Stomach (tissue), 9 donors: ENCODE measurements around the gene TFAP2A. TPM values are rescaled to one million over a fixed set of nuclear protein-coding genes. Genes with fewer than 3 reads are reported as not detected.

ENCODE experiments used
- DNase-seq, 2 donors: peaks; one replicate each; pipeline versions ENCODE4 v3.0.0 to v3.0.0-alpha.2; 2013 to 2019
- H3K27ac ChIP-seq, 5 donors: fragments of 200-600 bp in 4 of 5; sonication (generic) in 4 of 5; one replicate each; pipeline ENCODE4 v1.5.1; 2013 to 2019; ENCODE audit warnings: mild to moderate bottlenecking in 1 of 5, moderate library complexity in 1 of 5
- H3K27me3 ChIP-seq, 3 donors: fragments of 200-600 bp; sonication (generic); one replicate each; pipeline ENCODE4 v1.5.1; 2017 to 2019; ENCODE audit warnings: mixed run types in 1 of 3
- H3K36me3 ChIP-seq, 4 donors: fragments of 200-600 bp; sonication (generic); 1 replicate in 3 of 4; 2 replicates in 1 of 4; pipeline ENCODE4 v1.5.1; 2016 to 2019
- H3K4me1 ChIP-seq, 4 donors: fragments of 200-600 bp; sonication (generic); one replicate each; pipeline ENCODE4 v1.5.1; 2016 to 2019
- H3K4me3 ChIP-seq, 4 donors: fragments of 200-600 bp; sonication (generic) in 3 of 4; one replicate each; pipeline ENCODE4 v1.5.1; 2016 to 2019; ENCODE audit warnings: mild to moderate bottlenecking in 1 of 4
- H3K9me3 ChIP-seq, 4 donors: fragments of 200-600 bp; sonication (generic); one replicate each; pipeline ENCODE4 v1.5.1; 2016 to 2019
- CTCF ChIP-seq, 7 experiments: fragments of 450-650 bp in 4 of 7; fragments of 200-600 bp in 3 of 7; sonication (generic) in 3 of 7; IDR thresholded peaks; one replicate each; pipeline ENCODE4 v1.5.1; 2016 to 2019; ENCODE audit warnings: antibody characterized with exemption in 7 of 7, control low read depth in 2 of 7, mild to moderate bottlenecking in 1 of 7
- EP300 ChIP-seq: sonication (generic); formaldehyde crosslinking; IDR thresholded peaks from one replicate; pipeline ENCODE4 v1.6.1; 2017; ENCODE audit warnings: antibody characterized with exemption
- POLR2A ChIP-seq, 4 donors: fragments of 450-650 bp; IDR thresholded peaks; one replicate each; pipeline ENCODE4 v1.6.1; 2016; ENCODE audit warnings: antibody characterized with exemption in 4 of 4, control low read depth in 2 of 4, mild to moderate bottlenecking in 1 of 4, moderate library complexity in 1 of 4
- POLR2AphosphoS5 ChIP-seq, 3 donors: sonication (generic); formaldehyde crosslinking; IDR thresholded peaks; one replicate each; pipeline ENCODE4 v1.6.1; 2016; ENCODE audit warnings: antibody characterized with exemption in 3 of 3
- WGBS, 5 donors: extraction: QIAGEN DNeasy Blood & Tissue Kit in 3 of 5; methylation state at CpG; one replicate each; pipeline versions ENCODE4 v1.1.5 to v1.1.7; 2013 to 2018; 5-methylcytosine and 5-hydroxymethylcytosine counted together
- intact Hi-C: fragments of 100-400 bp; cut with DNase I; formaldehyde crosslinking; loops from one replicate; pipeline ENCODE4 v1.15.1; 2023; ENCODE audit warnings: low total_unique reads
- polyA plus RNA-seq, 3 donors: library from polyadenylated mRNA; stranded (reverse); fragments of 200-250 nt; gene quantifications; one replicate each; pipeline ENCODE4 v1.2.3, GENCODE V29; 2013
- total RNA-seq, 5 donors: library from RNA; depleted of rRNA; stranded (reverse); fragments of >200 nt; gene quantifications; one replicate each; pipeline versions ENCODE4 v1.1.0 to v1.2.3, GENCODE V29; 2014 to 2016
- donor health status: healthy with polysubstance abuse.
- donor health status: Bipolar disorder and iron deficiency.
- donor health status: healthy.

Gene TFAP2A
- total and polyA plus RNA-seq, 8 donors = 0.18 to 10.1 (median 0.50) TPM; not detected in 5

- Histone ChIP-seq H3K4me3 (no peak overlapping the region), H3K27ac (no peak overlapping the region), H3K36me3 (no peaks in the 10 kb centered on the region), H3K9me3 (no peaks in the 10 kb centered on the region), H3K27me3 (peaks cover 0 to 6% (median 3%) of the 10 kb centered on the region in 3 donors), H3K4me1 (no peaks in the 10 kb centered on the region)
- WGBS, 5 donors = 56 to 83% (median 76%) methylated on average over 1 of the region's 1 CpG
- TF ChIP-seq EP300 (no peak), POLR2A (IDR thresholded peaks at IDR 0.05) (no peak), CTCF (IDR thresholded peaks at IDR 0.05) (no peak), POLR2AphosphoS5 (IDR thresholded peaks at IDR 0.05) (no peak)
- no peak for DNase-seq
- intact Hi-C loops = no loop called here
Observed at GRCh38 chr6:10461850-10462249, 47.0 kb upstream of the TFAP2A start.

GRCh38 chr6:10460096-10460495, 45.2 kb upstream of the TFAP2A start:
- 65 to 76% (median 73%) methylated on average over 5 of the region's 5 CpGs for WGBS, 5 donors
- Histone ChIP-seq H3K27ac (no peak overlapping the region), H3K36me3 (no peaks in the 10 kb centered on the region), H3K27me3 (no peaks in the 10 kb centered on the region), H3K4me1 (no peaks in the 10 kb centered on the region), H3K4me3 (no peak overlapping the region), H3K9me3 (no peaks in the 10 kb centered on the region)
- TF ChIP-seq POLR2AphosphoS5 (IDR thresholded peaks at IDR 0.05) (no peak), EP300 (no peak), CTCF (IDR thresholded peaks at IDR 0.05) (no peak), POLR2A (IDR thresholded peaks at IDR 0.05) (no peak)
- intact Hi-C loops = no loop called here
- DNase-seq = no peak

GRCh38 chr6:10458287-10458686, 43.4 kb upstream of the TFAP2A start:
- H3K4me1 ChIP-seq = no peaks in the 10 kb centered on the region
- TF ChIP-seq EP300 = no peak
- no peak for TF ChIP-seq POLR2A (IDR thresholded peaks at IDR 0.05)
- TF ChIP-seq CTCF (IDR thresholded peaks at IDR 0.05) = no peak
- TF ChIP-seq POLR2AphosphoS5 (IDR thresholded peaks at IDR 0.05) = no peak
- H3K9me3 ChIP-seq = no peaks in the 10 kb centered on the region
- no peak overlapping the region for H3K4me3 ChIP-seq
- 63 to 94% (median 77%) methylated on average over 1 of the region's 1 CpG for WGBS, 5 donors
- DNase-seq = no peak
- no peaks in the 10 kb centered on the region for H3K27me3 ChIP-seq
- H3K36me3 ChIP-seq = no peaks in the 10 kb centered on the region
- intact Hi-C loops = no loop called here
- H3K27ac ChIP-seq = no peak overlapping the region

- TF ChIP-seq EP300 (no peak), POLR2A (IDR thresholded peaks at IDR 0.05) (no peak), CTCF (IDR thresholded peaks at IDR 0.05) (no peak), POLR2AphosphoS5 (IDR thresholded peaks at IDR 0.05) (no peak)
- Histone ChIP-seq H3K36me3 (no peaks in the 10 kb centered on the region), H3K4me1 (peaks cover 0 to 3% (median 0%) of the 10 kb centered on the region in 4 donors), H3K27me3 (peaks cover 0 to 17% (median 0%) of the 10 kb centered on the region in 3 donors), H3K27ac (no peak overlapping the region), H3K4me3 (no peak overlapping the region), H3K9me3 (no peaks in the 10 kb centered on the region)
- intact Hi-C loops = no loop called here
- no peak for DNase-seq
Observed at GRCh38 chr6:10453596-10453995, 38.7 kb upstream of the TFAP2A start.
